SU-DHL-6 (cell line): ENCODE measurements around the gene TRIM17.

ENCODE experiments used
- CTCF ChIP-seq: fragments of 200-600 bp; sonication (generic); IDR thresholded peaks from one replicate; pipeline ENCODE4 v1.5.1; 2017; ENCODE audit warnings: antibody characterized with exemption, mild to moderate bottlenecking, low read length, moderate library complexity; ENCODE audit not compliant: insufficient read depth, poor library complexity, severe bottlenecking
- EZH2phosphoT487 ChIP-seq: fragments of 200-600 bp; sonication (generic), shearing (Covaris generic); conservative IDR thresholded peaks from 2 replicates; pipeline ENCODE4 v1.6.1; 2018; ENCODE audit warnings: mild to moderate bottlenecking, antibody characterized with exemption, low read length, moderate library complexity, mixed read lengths

- no peak for TF ChIP-seq CTCF
- TF ChIP-seq EZH2phosphoT487: no peak
Observed at GRCh38 chr1:228374711-228375577, 41.7 kb downstream of the TRIM17 start.
